Lung (tissue), 12 donors: ENCODE data around the gene CDH23. TPM values are rescaled to one million over a fixed set of nuclear protein-coding genes. Genes with fewer than 3 reads are reported as not detected.

Source experiments
- ATAC-seq: fragments of 200-7000 bp; cut with Tn5 transposase; one replicate; pipeline ENCODE4 v1.9.1; 2020; ENCODE audit warnings: moderate number of reproducible peaks; ENCODE audit not compliant: insufficient read depth, low FRiP score
- DNase-seq, 3 donors: peaks; one replicate each; pipeline ENCODE4 v3.0.0-alpha.2; 2013 to 2017
- H3K27ac ChIP-seq, 2 donors: one replicate each; pipeline ENCODE4 v1.5.1; 2013; ENCODE audit warnings: mild to moderate bottlenecking in 2 of 2, moderate library complexity in 2 of 2, control low read depth in 1 of 2, inconsistent platforms in 1 of 2, low read depth in 1 of 2, low read length in 1 of 2
- H3K27me3 ChIP-seq, 3 donors: one replicate each; pipeline ENCODE4 v1.5.1; 2013; ENCODE audit warnings: low read length in 2 of 3; ENCODE audit not compliant: control insufficient read depth in 3 of 3, insufficient read depth in 3 of 3
- H3K36me3 ChIP-seq, 4 donors: one replicate each; pipeline ENCODE4 v1.5.1; 2013; ENCODE audit warnings: low read length in 4 of 4, mild to moderate bottlenecking in 1 of 4, moderate library complexity in 1 of 4; ENCODE audit not compliant: control insufficient read depth in 4 of 4, insufficient read depth in 4 of 4
- H3K4me1 ChIP-seq, 5 donors: one replicate each; pipeline ENCODE4 v1.5.1; 2013; ENCODE audit warnings: low read length in 5 of 5, mild to moderate bottlenecking in 2 of 5, moderate library complexity in 1 of 5; ENCODE audit not compliant: control insufficient read depth in 5 of 5, insufficient read depth in 5 of 5
- H3K4me3 ChIP-seq: one replicate; pipeline ENCODE4 v1.5.1; 2013; ENCODE audit warnings: mild to moderate bottlenecking, control low read depth, moderate library complexity
- H3K9ac ChIP-seq, 2 donors: one replicate each; pipeline ENCODE4 v1.5.1; 2013; ENCODE audit warnings: low read length in 2 of 2, control low read depth in 1 of 2; ENCODE audit not compliant: insufficient read depth in 1 of 2
- H3K9me3 ChIP-seq, 4 donors: one replicate each; pipeline ENCODE4 v1.5.1; 2013; ENCODE audit warnings: low read length in 3 of 4, mild to moderate bottlenecking in 1 of 4, moderate library complexity in 1 of 4; ENCODE audit not compliant: control insufficient read depth in 4 of 4, insufficient read depth in 3 of 4
- CTCF ChIP-seq: IDR thresholded peaks from 2 replicates; pipeline ENCODE4 v1.5.1; 2012; ENCODE audit warnings: mild to moderate bottlenecking; ENCODE audit errors: control extremely low read depth, extremely low read depth
- WGBS, 2 donors: extraction: QIAGEN DNeasy Blood & Tissue Kit; methylation state at CpG; one replicate each; pipeline ENCODE4 v1.1.7; 2013; 5-methylcytosine and 5-hydroxymethylcytosine counted together
- polyA plus RNA-seq, 2 donors: library from polyadenylated mRNA; stranded (reverse); fragments of 200-250 nt; gene quantifications; one replicate each; pipeline ENCODE4 v1.2.1, GENCODE V29; 2013
- total RNA-seq, 2 donors: library from RNA; depleted of rRNA in 1 of 2; stranded (reverse); fragments of >200 nt in 1 of 2; gene quantifications; one replicate each; pipeline ENCODE4 v1.2.1, GENCODE V29; 2014 to 2021
- donor health status: control.
- donor health status: control.
- donor health status: Bipolar disorder and iron deficiency.
- donor health status: healthy.
- donor health status: DM: yes; HTN: yes; CAD: no.

Gene CDH23
- total and polyA plus RNA-seq, 4 donors, result 4.5 to 29.5 (median 6.0) TPM

- no peaks in the 10 kb centered on the region for H3K9me3 ChIP-seq
- no peaks in the 10 kb centered on the region for H3K36me3 ChIP-seq
- peaks cover 0 to 20% (median 3%) of the 10 kb centered on the region in 5 donors for H3K4me1 ChIP-seq
- TF ChIP-seq CTCF, result no peak
- DNase-seq, result no peak
- H3K9ac ChIP-seq, result no peak overlapping the region
- 80 to 84% methylated on average over 5 of the region's 5 CpGs for WGBS, 2 donors
- H3K27ac ChIP-seq, result no peak overlapping the region
- no peak for ATAC-seq
- H3K4me3 ChIP-seq, result no peak overlapping the region
- H3K27me3 ChIP-seq, result no peaks in the 10 kb centered on the region
Measured at GRCh38 chr10:71479831-71480230, 83.1 kb downstream of the CDH23 start.

- no peaks in the 10 kb centered on the region for H3K9me3 ChIP-seq
Measured at GRCh38 chr10:71480662-71481061, 83.9 kb downstream of the CDH23 start.

GRCh38 chr10:71481746-71482410, 85.2 kb downstream of the CDH23 start:
- H3K27ac ChIP-seq, result no peak overlapping the region
- H3K36me3 ChIP-seq, result no peaks in the 10 kb centered on the region
- no peak for TF ChIP-seq CTCF
- ATAC-seq (no peak), DNase-seq (no peak)
- peaks cover 0 to 2% (median 0%) of the 10 kb centered on the region in 5 donors for H3K4me1 ChIP-seq
- WGBS, 2 donors, result 84 to 87% methylated on average over 13 of the region's 13 CpGs
- no peak overlapping the region for H3K9ac ChIP-seq
- no peak overlapping the region for H3K4me3 ChIP-seq
- H3K9me3 ChIP-seq, result no peaks in the 10 kb centered on the region
- H3K27me3 ChIP-seq, result no peaks in the 10 kb centered on the region

More at GRCh38 chr10:71480662-71481061, 83.9 kb downstream of the CDH23 start:
- no peaks in the 10 kb centered on the region for H3K36me3 ChIP-seq
- H3K27me3 ChIP-seq, result no peaks in the 10 kb centered on the region
- 83 to 90% methylated on average over 5 of the region's 5 CpGs for WGBS, 2 donors
- ATAC-seq (no peak), DNase-seq (no peak)
- peaks cover 0 to 12% (median 0%) of the 10 kb centered on the region in 5 donors for H3K4me1 ChIP-seq
- H3K9ac ChIP-seq, result no peak overlapping the region
- H3K4me3 ChIP-seq, result no peak overlapping the region
- no peak for TF ChIP-seq CTCF
- H3K27ac ChIP-seq, result no peak overlapping the region

GRCh38 chr10:71482620-71483019, 85.9 kb downstream of the CDH23 start:
- DNase-seq (no peak), ATAC-seq (no peak)
- Histone ChIP-seq H3K27ac (no peak overlapping the region), H3K9ac (no peak overlapping the region), H3K4me1 (no peaks in the 10 kb centered on the region), H3K27me3 (no peaks in the 10 kb centered on the region), H3K9me3 (no peaks in the 10 kb centered on the region), H3K36me3 (no peaks in the 10 kb centered on the region), H3K4me3 (no peak overlapping the region)
- 92% methylated on average over 6 of the region's 6 CpGs for WGBS, 2 donors
- TF ChIP-seq CTCF, result no peak
